IMR-90 (cell line): ENCODE measurements around the gene PLTP. TPM values are rescaled to one million over a fixed set of nuclear protein-coding genes. Genes with fewer than 3 reads are reported as not detected.

Source experiments
- ATAC-seq: fragments of 200-7000 bp; cut with Tn5 transposase; 2 replicates; pipeline ENCODE4 v1.9.1; 2020; ENCODE audit warnings: low read depth, mild to moderate bottlenecking, moderate library complexity
- BruUV-seq: library from RNA; stranded (reverse); fragments of 400-500 nt; replicated peaks from 2 replicates; lab custom pipeline; 2021; lab: Mats Ljungman, UMichigan
- CTCF ChIA-PET: fragments of 300-600 bp; formaldehyde crosslinking; extraction: SDS; loops from one replicate; lab custom pipeline; 2021; ENCODE audit warnings: antibody characterized with exemption; lab: Yijun Ruan, JAX
- POLR2A ChIA-PET: fragments of 300-600 bp; sonication (Branson Sonifier 250); formaldehyde crosslinking; loops from one replicate; lab custom pipeline; 2022; ENCODE audit warnings: antibody characterized with exemption; ENCODE audit not compliant: unreplicated experiment; lab: Charles Lee
- DNase-seq: peaks from one replicate; pipeline ENCODE4 v3.0.0; 2013
- H2AFZ ChIP-seq: replicated peaks from 2 replicates; pipeline ENCODE3; 2013; ENCODE audit warnings: low read length, mild to moderate bottlenecking; ENCODE audit not compliant: poor library complexity
- H2AK5ac ChIP-seq: 2 replicates; pipeline ENCODE4 v1.6.1; 2013; ENCODE audit warnings: low read depth, low read length, inconsistent platforms
- H2AK9ac ChIP-seq: replicated peaks from 2 replicates; pipeline ENCODE3; 2013; ENCODE audit warnings: mild to moderate bottlenecking, low read depth, low read length, moderate library complexity; ENCODE audit not compliant: poor library complexity
- H2BK120ac ChIP-seq: 2 replicates; pipeline ENCODE4 v1.6.1; 2013; ENCODE audit warnings: low read depth, low read length, inconsistent platforms
- H2BK15ac ChIP-seq: 3 replicates; pipeline ENCODE4 v1.6.1; 2013; ENCODE audit warnings: low read depth, low read length, inconsistent platforms
- H2BK20ac ChIP-seq: 2 replicates; pipeline ENCODE4 v1.6.1; 2013; ENCODE audit warnings: low read depth, mild to moderate bottlenecking, inconsistent platforms, low read length, moderate library complexity
- H2BK5ac ChIP-seq: 2 replicates; pipeline ENCODE4 v1.6.1; 2013; ENCODE audit warnings: mild to moderate bottlenecking, low read depth, low read length, inconsistent platforms; ENCODE audit not compliant: poor library complexity, severe bottlenecking
- H3K14ac ChIP-seq: replicated peaks from 2 replicates; pipeline ENCODE4 v1.6.1; 2013; ENCODE audit warnings: low read depth, low read length, inconsistent platforms
- H3K18ac ChIP-seq: 2 replicates; pipeline ENCODE4 v1.6.1; 2013; ENCODE audit warnings: low read depth, low read length, control low read depth
- H3K23ac ChIP-seq: 2 replicates; pipeline ENCODE4 v1.6.1; 2013; ENCODE audit warnings: low read depth, low read length, inconsistent platforms
- H3K27ac ChIP-seq: 2 replicates; pipeline ENCODE4 v1.5.1; 2013; ENCODE audit warnings: mild to moderate bottlenecking, control low read depth, low read length; ENCODE audit not compliant: insufficient read depth
- H3K27me3 ChIP-seq: 2 replicates; pipeline ENCODE4 v1.6.1; 2013; ENCODE audit warnings: low read length; ENCODE audit not compliant: control insufficient read depth, insufficient read depth
- H3K36me3 ChIP-seq: 2 replicates; pipeline ENCODE4 v1.6.1; 2013; ENCODE audit warnings: low read length, mixed read lengths; ENCODE audit not compliant: control insufficient read depth, insufficient read depth
- H3K4ac ChIP-seq: 2 replicates; pipeline ENCODE4 v1.6.1; 2013; ENCODE audit warnings: low read depth, low read length, inconsistent platforms
- H3K4me1 ChIP-seq: 2 replicates; pipeline ENCODE4 v1.6.1; 2013; ENCODE audit warnings: low read length, mixed read lengths; ENCODE audit not compliant: control insufficient read depth, insufficient read depth
- H3K4me2 ChIP-seq: 2 replicates; pipeline ENCODE4 v1.6.1; 2013; ENCODE audit warnings: low read depth, mild to moderate bottlenecking, control low read depth, low read length, moderate library complexity
- H3K4me3 ChIP-seq: 2 replicates; pipeline ENCODE4 v1.5.1; 2013; ENCODE audit warnings: low read depth, mild to moderate bottlenecking, control low read depth, low read length, moderate library complexity; ENCODE audit not compliant: insufficient read depth
- H3K56ac ChIP-seq: 2 replicates; pipeline ENCODE4 v1.6.1; 2013; ENCODE audit warnings: low read length, inconsistent platforms; ENCODE audit not compliant: insufficient read depth; ENCODE audit errors: extremely low read depth
- H3K79me1 ChIP-seq, 2 experiments: 2 replicates each; pipeline ENCODE4 v1.6.1; 2013; ENCODE audit warnings: low read length in 2 of 2, inconsistent platforms in 1 of 2, low read depth in 1 of 2
- H3K9ac ChIP-seq: 2 replicates; pipeline ENCODE4 v1.6.1; 2013; ENCODE audit warnings: low read depth, low read length, control low read depth
- H3K9me1 ChIP-seq: 2 replicates; pipeline ENCODE4 v1.6.1; 2013; ENCODE audit warnings: low read length, inconsistent platforms; ENCODE audit not compliant: insufficient read depth
- H3K9me3 ChIP-seq: 2 replicates; pipeline ENCODE4 v1.6.1; 2013; ENCODE audit warnings: low read length; ENCODE audit not compliant: control insufficient read depth, insufficient read depth
- H4K20me1 ChIP-seq: 2 replicates; pipeline ENCODE4 v1.6.1; 2013; ENCODE audit warnings: low read length, inconsistent platforms; ENCODE audit not compliant: insufficient read depth
- H4K5ac ChIP-seq: 2 replicates; pipeline ENCODE4 v1.6.1; 2013; ENCODE audit warnings: mild to moderate bottlenecking, low read depth, low read length, control low read depth
- H4K8ac ChIP-seq, 2 experiments: 2 replicates each; pipeline ENCODE4 v1.6.1; 2013; ENCODE audit warnings: low read depth in 2 of 2, low read length in 2 of 2, control low read depth in 1 of 2, inconsistent platforms in 1 of 2
- H4K91ac ChIP-seq: 2 replicates; pipeline ENCODE4 v1.6.1; 2013; ENCODE audit warnings: low read depth, low read length, inconsistent platforms; ENCODE audit not compliant: insufficient read depth
- BHLHE40 ChIP-seq: fragments of 150-350 bp; IDR thresholded peaks from 2 replicates; pipeline ENCODE4 v1.6.1; 2016; ENCODE audit warnings: mild to moderate bottlenecking, low read depth, low read length
- CEBPB ChIP-seq: IDR thresholded peaks from 2 replicates; pipeline ENCODE4 v1.6.1; 2012; ENCODE audit warnings: low read depth, low read length, improper control_type of control experiment
- CHD1 ChIP-seq: IDR thresholded peaks from 2 replicates; pipeline ENCODE4 v1.6.1; 2012; ENCODE audit warnings: low read depth, low read length, improper control_type of control experiment
- CTCF ChIP-seq: conservative IDR thresholded peaks from 2 replicates; pipeline ENCODE4 v1.5.1; 2012; ENCODE audit warnings: mild to moderate bottlenecking, low read depth, low read length, improper control_type of control experiment
- ELK1 ChIP-seq: fragments of 150-350 bp; IDR thresholded peaks from 2 replicates; pipeline ENCODE4 v1.6.1; 2016; ENCODE audit warnings: low read depth, mild to moderate bottlenecking, low read length, moderate library complexity, borderline replicate concordance
- FOS ChIP-seq: fragments of 150-350 bp; IDR thresholded peaks from 2 replicates; pipeline ENCODE4 v1.6.1; 2016; ENCODE audit warnings: low read depth, low read length
- MAFK ChIP-seq: IDR thresholded peaks from 2 replicates; pipeline ENCODE4 v1.6.1; 2012; ENCODE audit warnings: low read depth, low read length, improper control_type of control experiment
- MAZ ChIP-seq: IDR thresholded peaks from 2 replicates; pipeline ENCODE4 v1.6.1; 2012; ENCODE audit warnings: low read depth, mild to moderate bottlenecking, low read length, improper control_type of control experiment, moderate library complexity, borderline replicate concordance
- MXI1 ChIP-seq: IDR thresholded peaks from 2 replicates; pipeline ENCODE4 v1.6.1; 2012; ENCODE audit warnings: low read depth, mild to moderate bottlenecking, low read length, moderate library complexity, borderline replicate concordance
- NFE2L2 ChIP-seq: fragments of 150-350 bp; IDR thresholded peaks from 2 replicates; pipeline ENCODE4 v1.6.1; 2016; ENCODE audit warnings: low read depth, mild to moderate bottlenecking, low read length
- POLR2A ChIP-seq: IDR thresholded peaks from 2 replicates; pipeline ENCODE4 v1.6.1; 2012; ENCODE audit warnings: mild to moderate bottlenecking, low read depth, low read length
- RAD21 ChIP-seq: IDR thresholded peaks from 2 replicates; pipeline ENCODE4 v1.6.1; 2012; ENCODE audit warnings: low read length, improper control_type of control experiment
- RCOR1 ChIP-seq: IDR thresholded peaks from 2 replicates; pipeline ENCODE4 v1.6.1; 2012; ENCODE audit warnings: mild to moderate bottlenecking, low read length, improper control_type of control experiment; ENCODE audit not compliant: insufficient replicate concordance
- RFX5 ChIP-seq: IDR thresholded peaks from 2 replicates; pipeline ENCODE4 v1.8.0; 2012; ENCODE audit warnings: low read depth, mild to moderate bottlenecking, low read length, moderate library complexity
- SMC3 ChIP-seq: fragments of 150-350 bp; IDR thresholded peaks from 2 replicates; pipeline ENCODE4 v1.6.1; 2016; ENCODE audit warnings: low read depth, mild to moderate bottlenecking, antibody characterized with exemption, low read length, moderate library complexity
- USF2 ChIP-seq: fragments of 150-350 bp; IDR thresholded peaks from 2 replicates; pipeline ENCODE4 v1.6.1; 2017; ENCODE audit warnings: mild to moderate bottlenecking, antibody characterized with exemption, low read length, low read depth
- WGBS, 2 experiments: methylation state at CpG; one replicate each; pipeline versions ENCODE4 v1.1.5 to v1.1.7; 2013; ENCODE audit warnings: missing lambda C conversion rate in 2 of 2; ENCODE audit not compliant: insufficient read length in 1 of 2; ENCODE audit errors: extremely low coverage in 2 of 2; 5-methylcytosine and 5-hydroxymethylcytosine counted together
- dilution Hi-C: fragments of 300-500 bp; cut with HindIII; formaldehyde crosslinking; loops from one replicate; pipeline ENCODE4 v1.14.3; 2018; ENCODE audit warnings: low sequenced_read_pairs; ENCODE audit not compliant: unreplicated experiment
- in situ Hi-C: fragments of 300-500 bp; cut with MboI; formaldehyde crosslinking; loops from 3 replicates; pipeline ENCODE4 v1.14.3; 2019; ENCODE audit warnings: low sequenced_read_pairs, inconsistent platforms, mixed read lengths
- intact Hi-C: fragments of 100-400 bp; cut with micrococcal nuclease; formaldehyde crosslinking; loops from 2 replicates; pipeline ENCODE4 v1.10.0; 2022
- polyA plus RNA-seq, 3 experiments: library from polyadenylated mRNA; depleted of rRNA; stranded (reverse); fragments of >200 nt; gene quantifications; 2 replicates each; pipeline ENCODE4 v1.2.3, GENCODE V29; 2012; ENCODE audit warnings: low replicate concordance in 1 of 3
- total RNA-seq: library from RNA; depleted of rRNA; stranded (reverse); fragments of >200 nt; gene quantifications from 2 replicates; pipeline ENCODE4 v1.2.3, GENCODE V29; 2012

The PLTP gene
- total and polyA plus RNA-seq, 2 of the 4 experiments (the other 2 are of a cell fraction), result 5.4 to 55.8 TPM

- no peaks in the 10 kb centered on the region for H3K27me3 ChIP-seq
- no peak overlapping the region for H2BK5ac ChIP-seq
- no peak overlapping the region for H2AFZ ChIP-seq
- H3K14ac ChIP-seq, result no peak overlapping the region
- no peaks in the 10 kb centered on the region for H3K9me3 ChIP-seq
- no peaks in the 10 kb centered on the region for H4K20me1 ChIP-seq
- H3K9me1 ChIP-seq, result peaks cover 7% of the 10 kb centered on the region
- dilution Hi-C loops (no loop called here), in situ Hi-C loops (no loop called here), intact Hi-C loops (no loop called here)
- no peak overlapping the region for H3K4me2 ChIP-seq
- no CpG with 5 or more reads among the region's 4 CpGs for WGBS, 2 experiments
- no peak overlapping the region for H3K4me3 ChIP-seq
- H4K91ac ChIP-seq, result peak overlapping the region; percentile 23; the same call in 1 of the 2 replicates
- no peak for TF ChIP-seq MAZ
- no peak for TF ChIP-seq FOS
- no peak for TF ChIP-seq POLR2A
- no peak for TF ChIP-seq RFX5
- TF ChIP-seq NFE2L2, result no peak
- TF ChIP-seq CTCF, result no peak
- no peak for TF ChIP-seq CEBPB
- TF ChIP-seq BHLHE40, result no peak
- TF ChIP-seq MXI1, result no peak
- TF ChIP-seq RAD21, result no peak
- no peak for TF ChIP-seq SMC3
- TF ChIP-seq RCOR1, result no peak
- TF ChIP-seq ELK1, result no peak
- no peak for TF ChIP-seq USF2
- no peak for TF ChIP-seq CHD1
- TF ChIP-seq MAFK, result no peak
- H3K4ac ChIP-seq, result no peak overlapping the region
- H3K9ac ChIP-seq, result no peak overlapping the region
- no peak overlapping the region for H2AK9ac ChIP-seq
- 0 out of 2 replicates have a peak overlapping the region, but pooled peaks have one; percentile 1 for H2BK120ac ChIP-seq
- no peak overlapping the region for H2BK20ac ChIP-seq
- H2BK15ac ChIP-seq, result no peak overlapping the region
- no peak overlapping the region for H4K8ac ChIP-seq
- no peak overlapping the region; the same call in 1 of the 2 replicates for H2AK5ac ChIP-seq
- POLR2A ChIA-PET, result no interaction called here
- H3K23ac ChIP-seq, result no peak overlapping the region
- CTCF ChIA-PET, result no interaction called here
- DNase-seq (no peak), ATAC-seq (no peak)
- peaks cover 17% of the 10 kb centered on the region for H3K36me3 ChIP-seq
- H3K27ac ChIP-seq, result no peak overlapping the region
- peaks cover 8% of the 10 kb centered on the region for H3K4me1 ChIP-seq
- no peak overlapping the region for H4K5ac ChIP-seq
- peak overlapping the region; percentile 12; the same call in 1 of the 2 replicates for H3K56ac ChIP-seq
- H3K18ac ChIP-seq, result 0 out of 2 replicates have a peak overlapping the region, but pooled peaks have one; percentile 18
- no TSS peak for BruUV-seq
- 0 out of 4 replicates have a peak, but pooled peaks cover 0 to 5% of the 10 kb centered on the region in 2 experiments for H3K79me1 ChIP-seq
Observed at GRCh38 chr20:45874576-45874975, 37.4 kb downstream of the PLTP start.
